Measurements from ENCODE around the gene COPS7A. TPM values are rescaled to one million over a fixed set of nuclear protein-coding genes. Genes with fewer than 3 reads are reported as not detected.

The COPS7A gene
- total and polyA plus RNA-seq, 2 donors (not counting 1 experiment from before 2014, with no cell fraction given) = 28.3 to 46.0 TPM

- H3K4me1 ChIP-seq (ENCODE audit: control insufficient read depth in 2 of 2, insufficient read depth in 2 of 2, low read length in 2 of 2) = peaks cover 51 to 55% of the 10 kb centered on the region in 2 donors
- intact Hi-C loops (cut with micrococcal nuclease) = no loop called here
- peak overlapping the region; percentile 82 for H2AFZ ChIP-seq (ENCODE audit: insufficient read depth, low read depth, low read length, poor library complexity, severe bottlenecking)
- peaks cover 0 to 3% (median 0%) of the 10 kb centered on the region in 3 donors for H3K9me3 ChIP-seq (ENCODE audit: control extremely low read depth in 1 of 3, control insufficient read depth in 2 of 3, insufficient read depth in 1 of 3, low read length in 2 of 3)
- DNase-seq = no peak
- peak overlapping the region; percentile 1 for H3K27ac Mint-ChIP-seq
- WGBS (ENCODE audit: insufficient coverage) = 40% methylated on average over 14 of the region's 16 CpGs
- H3K79me2 ChIP-seq (ENCODE audit: control insufficient read depth, insufficient read depth, low read length) = no peaks in the 10 kb centered on the region
- H3K9ac ChIP-seq (ENCODE audit: low read length) = peak overlapping the region; percentile 63
- ChIA-PET CTCF (interaction anchor here (0.6 to 2.5 kb wide), 8 partner anchors 10 to 412 kb away, joined by 3 to 7 read pairs (median 4); partner anchors contain the start of gene ZNF384), POLR2A (interaction anchor here (0.8 to 1.0 kb wide), 2 partner anchors 24 to 54 kb away, joined by 3 to 5 read pairs; partner anchors contain the start of genes COPS7A and MLF2)
- ATAC-seq (ENCODE audit: low read depth) = no peak
- no peaks in the 10 kb centered on the region for H3K36me3 ChIP-seq (replicated peaks in 1 of 2; ENCODE audit: control extremely low read depth in 1 of 2, control insufficient read depth in 1 of 2, extremely low read depth in 1 of 2, insufficient read depth in 2 of 2, low read length in 1 of 2)
- peak overlapping the region in 4 of 5 experiments; percentile 32 to 65 (median 57) for H3K4me3 ChIP-seq (ENCODE audit: control extremely low read depth in 1 of 5, extremely low read depth in 1 of 5, insufficient read depth in 1 of 5, low read depth in 2 of 5, low read length in 4 of 5)
- no peak overlapping the region for H3K27ac ChIP-seq (ENCODE audit: low read length in 2 of 2)
- TF ChIP-seq EZH2 (IDR thresholded peaks at IDR 0.05; ENCODE audit: borderline replicate concordance, insufficient read depth, low read depth, low read length, poor library complexity, severe bottlenecking) (no peak), CTCF (IDR thresholded peaks at IDR 0.05) (no peak)
- peak overlapping the region; percentile 99 for H3K4me2 ChIP-seq (replicated peaks; ENCODE audit: low read depth, low read length, poor library complexity, severe bottlenecking)
- H4K20me1 ChIP-seq (ENCODE audit: control insufficient read depth, insufficient read depth, low read length, poor library complexity, severe bottlenecking) = no peaks in the 10 kb centered on the region
- no peaks in the 10 kb centered on the region for H3K9me3 Mint-ChIP-seq (ENCODE audit: insufficient read depth)
- H3K4me1 Mint-ChIP-seq = peaks cover 58% of the 10 kb centered on the region
- H3K27me3 Mint-ChIP-seq = peaks cover 25% of the 10 kb centered on the region
- H3K27me3 ChIP-seq (replicated peaks in 1 of 4; ENCODE audit: control extremely low read depth in 1 of 4, control insufficient read depth in 3 of 4, insufficient read depth in 4 of 4, low read length in 3 of 4) = peaks cover 4 to 33% (median 26%) of the 10 kb centered on the region in 4 experiments
- H3K4me3 Mint-ChIP-seq = peak overlapping the region; percentile 58
Measured at GRCh38 chr12:6699259-6699988, 24.4 kb upstream of the COPS7A start.

All from B cell (primary cell).